ENCODE results near the gene E2F2. TPM values are rescaled to one million over a fixed set of nuclear protein-coding genes. Genes with fewer than 3 reads are reported as not detected.
"Not testable (repeated sequence)": the region's sequence is repeated elsewhere in the genome, so short reads cannot be mapped to it uniquely, and the experiment has no call there.

E2F2 gene
- total and polyA plus RNA-seq, 12 donors: 0.07 to 3.7 (median 0.35) TPM; not detected in 1

- intact Hi-C loops (cut with DNase I): loop anchor here (1.0 to 5.0 kb wide), 2 partner anchors 93 kb away; no protein-coding TSS in a partner anchor
Measured at GRCh38 chr1:23543707-23544443, 12.8 kb upstream of the E2F2 start.

DNA sequence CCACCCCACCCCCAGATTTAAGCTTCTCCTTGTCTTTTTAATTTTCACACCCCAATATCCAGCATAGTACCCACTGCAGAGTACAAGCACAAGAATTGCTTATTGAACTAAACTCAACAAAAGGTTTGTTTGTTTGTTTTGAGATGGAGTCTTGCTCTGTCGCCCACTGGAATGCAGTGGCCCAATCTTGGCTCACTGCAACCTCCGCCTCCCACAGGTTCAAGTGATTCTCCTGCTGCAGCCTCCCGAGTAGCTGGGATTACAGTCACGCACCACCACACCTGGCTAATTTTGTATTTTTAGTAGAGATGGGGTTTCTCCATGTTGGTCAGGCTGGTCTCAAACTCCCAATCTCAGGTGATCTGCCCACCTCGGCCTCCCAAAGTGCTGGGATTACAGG lies 11.9 kb upstream of the E2F2 start:
- 83 to 96% (median 92%) methylated on average over 3 to 5 of the region's 5 CpGs for WGBS, 4 donors
- not testable (repeated sequence) for DNase-seq; H3K36me3 ChIP-seq (replicated peaks in 1 of 2); H3K27me3 ChIP-seq; H3K27ac ChIP-seq; H3K9me3 ChIP-seq (replicated peaks in 1 of 3); H3K4me3 ChIP-seq
- intact Hi-C loops (cut with DNase I): loop anchor here in 1 of 2 donors (5.0 kb wide), 1 partner anchor 94 kb away; no protein-coding TSS in a partner anchor
- H3K4me1 ChIP-seq (replicated peaks in 1 of 2): peaks cover 6 to 22% of the 10 kb centered on the region in 2 donors

More at GRCh38 chr1:23543707-23544443, 12.8 kb upstream of the E2F2 start:
- no peaks in the 10 kb centered on the region for H3K27me3 ChIP-seq
- H3K36me3 ChIP-seq (replicated peaks in 1 of 2): no peaks in the 10 kb centered on the region
- TF ChIP-seq, protein P1, sequence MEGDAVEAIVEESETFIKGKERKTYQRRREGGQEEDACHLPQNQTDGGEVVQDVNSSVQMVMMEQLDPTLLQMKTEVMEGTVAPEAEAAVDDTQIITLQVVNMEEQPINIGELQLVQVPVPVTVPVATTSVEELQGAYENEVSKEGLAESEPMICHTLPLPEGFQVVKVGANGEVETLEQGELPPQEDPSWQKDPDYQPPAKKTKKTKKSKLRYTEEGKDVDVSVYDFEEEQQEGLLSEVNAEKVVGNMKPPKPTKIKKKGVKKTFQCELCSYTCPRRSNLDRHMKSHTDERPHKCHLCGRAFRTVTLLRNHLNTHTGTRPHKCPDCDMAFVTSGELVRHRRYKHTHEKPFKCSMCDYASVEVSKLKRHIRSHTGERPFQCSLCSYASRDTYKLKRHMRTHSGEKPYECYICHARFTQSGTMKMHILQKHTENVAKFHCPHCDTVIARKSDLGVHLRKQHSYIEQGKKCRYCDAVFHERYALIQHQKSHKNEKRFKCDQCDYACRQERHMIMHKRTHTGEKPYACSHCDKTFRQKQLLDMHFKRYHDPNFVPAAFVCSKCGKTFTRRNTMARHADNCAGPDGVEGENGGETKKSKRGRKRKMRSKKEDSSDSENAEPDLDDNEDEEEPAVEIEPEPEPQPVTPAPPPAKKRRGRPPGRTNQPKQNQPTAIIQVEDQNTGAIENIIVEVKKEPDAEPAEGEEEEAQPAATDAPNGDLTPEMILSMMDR (IDR thresholded peaks at IDR 0.05): no peak
- no peak for TF ChIP-seq POLR2A (IDR thresholded peaks at IDR 0.05)
- peak in 3 of 7 donors; percentile 46 to 66 (median 61) for DNase-seq
- H3K4me1 ChIP-seq (replicated peaks in 1 of 2): peaks cover 6 to 22% of the 10 kb centered on the region in 2 donors
- no peaks in the 10 kb centered on the region for H3K9me3 ChIP-seq (replicated peaks in 1 of 3)
- H3K4me3 ChIP-seq: no peak overlapping the region
- peak overlapping the region in 1 of 5 donors; percentile 54 for H3K27ac ChIP-seq
- 46 to 63% (median 60%) methylated on average over 8 of the region's 8 CpGs for WGBS, 4 donors

DNA sequence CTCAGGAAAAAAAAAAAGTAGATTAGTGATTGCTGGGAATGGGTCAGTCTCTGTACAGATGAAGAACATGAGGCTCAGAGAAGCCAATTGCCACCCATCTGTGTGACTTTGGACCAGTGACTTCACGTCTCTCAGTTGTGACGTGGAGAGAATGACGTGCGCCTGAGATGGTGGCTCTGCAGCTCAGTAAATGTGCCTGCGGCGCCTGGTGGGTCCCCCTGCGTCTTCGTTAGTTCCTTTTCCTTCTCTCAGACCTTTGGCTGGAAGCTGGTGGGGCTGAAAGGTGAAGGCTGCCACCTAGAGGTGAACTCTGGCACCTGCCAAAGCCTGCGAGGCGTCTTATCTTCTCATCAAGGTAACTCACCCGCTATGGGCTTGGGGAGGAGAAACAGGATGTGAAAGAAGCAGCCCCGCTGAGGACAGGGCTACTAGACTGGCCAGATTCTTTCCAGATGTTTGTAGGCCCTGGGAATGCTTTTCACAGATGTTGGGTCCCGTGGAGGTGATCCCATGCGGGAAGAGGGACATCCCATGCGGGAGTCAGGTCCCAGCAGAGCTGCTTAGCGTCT lies 8.7 kb upstream of the E2F2 start:
- Histone ChIP-seq H3K27me3 (no peaks in the 10 kb centered on the region), H3K27ac (no peak overlapping the region), H3K9me3 (replicated peaks in 1 of 3) (no peaks in the 10 kb centered on the region), H3K36me3 (replicated peaks in 1 of 2) (no peaks in the 10 kb centered on the region), H3K4me3 (peak overlapping the region in 1 of 4 donors; percentile 26), H3K4me1 (replicated peaks in 1 of 2) (peaks cover 6 to 17% of the 10 kb centered on the region in 2 donors)
- peak; percentile 87 to 97 (median 92) for DNase-seq
- intact Hi-C loops (cut with DNase I): loop anchor here (2.0 to 10.0 kb wide), 4 partner anchors 42 to 115 kb away; partner anchors contain the start of gene TCEA3 (in 1 of the 2)
- no peak for TF ChIP-seq POLR2A (IDR thresholded peaks at IDR 0.05)
- TF ChIP-seq, protein P1 (IDR thresholded peaks at IDR 0.05): peak; percentile 84 to 93 (median 90)
- 2 to 5% (median 4%) methylated on average over 13 to 16 of the region's 16 CpGs for WGBS, 4 donors

GRCh38 chr1:23537296-23537973 lies 6.4 kb upstream of the E2F2 start:
- H3K27me3 ChIP-seq: no peaks in the 10 kb centered on the region
- WGBS, 4 donors: 71 to 79% (median 73%) methylated on average over 9 of the region's 9 CpGs
- no peaks in the 10 kb centered on the region for H3K36me3 ChIP-seq (replicated peaks in 1 of 2)
- no peak overlapping the region for H3K27ac ChIP-seq
- H3K4me3 ChIP-seq: no peak overlapping the region
- H3K9me3 ChIP-seq (replicated peaks in 1 of 3): no peaks in the 10 kb centered on the region
- peaks cover 6 to 21% of the 10 kb centered on the region in 2 donors for H3K4me1 ChIP-seq (replicated peaks in 1 of 2)
- intact Hi-C loops (cut with DNase I): loop anchor here (5.0 to 10.0 kb wide), 2 partner anchors 40 to 113 kb away; partner anchors contain the start of gene TCEA3 (in 1 of the 2)
- DNase-seq: no peak
- TF ChIP-seq, protein P1 (IDR thresholded peaks at IDR 0.05): no peak
- TF ChIP-seq POLR2A (IDR thresholded peaks at IDR 0.05): no peak
